RPMI8226 (cell line): ENCODE data around the gene ALDH3A1.

Source experiments
- DNase-seq: peaks from one replicate; pipeline ENCODE4 v3.0.0-alpha.2; 2015

Gene ALDH3A1

DNA sequence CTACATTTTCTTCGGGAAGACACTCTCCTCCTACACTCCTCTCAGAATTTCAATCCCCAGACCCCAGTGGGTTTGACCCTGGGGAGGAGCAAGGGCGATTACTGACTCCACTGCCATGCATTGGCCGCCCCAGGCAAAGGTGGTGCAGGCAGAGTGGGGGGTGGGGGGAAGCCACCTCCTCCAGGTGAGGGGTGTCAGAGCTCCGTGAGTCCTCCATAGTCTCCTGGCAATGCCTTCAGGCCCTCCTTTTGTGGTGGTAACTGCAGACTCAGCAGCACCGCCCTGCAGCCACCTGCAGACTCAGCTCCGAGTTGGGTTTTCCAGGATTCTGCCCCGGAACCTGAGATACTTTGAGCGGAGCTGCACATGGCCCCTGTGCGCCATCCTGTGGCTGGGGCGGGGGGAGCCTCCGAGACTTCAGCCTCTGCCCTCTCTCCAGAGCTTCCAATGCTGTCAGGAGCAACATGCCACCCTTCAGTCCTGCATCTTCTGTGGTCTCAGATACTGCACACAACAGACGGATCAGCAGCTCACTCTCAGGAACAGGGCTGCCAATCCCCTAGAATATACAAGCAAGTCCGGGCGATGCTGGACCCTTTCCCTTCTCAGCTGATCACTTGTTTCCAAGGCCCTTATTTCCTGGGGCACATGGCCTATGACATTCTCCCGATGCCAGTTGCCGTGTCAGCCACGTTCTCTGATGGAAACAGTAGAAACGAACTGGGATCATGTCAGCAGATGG is 29.3 kb downstream of the ALDH3A1 start:
- peak; percentile 75 for DNase-seq

DNA sequence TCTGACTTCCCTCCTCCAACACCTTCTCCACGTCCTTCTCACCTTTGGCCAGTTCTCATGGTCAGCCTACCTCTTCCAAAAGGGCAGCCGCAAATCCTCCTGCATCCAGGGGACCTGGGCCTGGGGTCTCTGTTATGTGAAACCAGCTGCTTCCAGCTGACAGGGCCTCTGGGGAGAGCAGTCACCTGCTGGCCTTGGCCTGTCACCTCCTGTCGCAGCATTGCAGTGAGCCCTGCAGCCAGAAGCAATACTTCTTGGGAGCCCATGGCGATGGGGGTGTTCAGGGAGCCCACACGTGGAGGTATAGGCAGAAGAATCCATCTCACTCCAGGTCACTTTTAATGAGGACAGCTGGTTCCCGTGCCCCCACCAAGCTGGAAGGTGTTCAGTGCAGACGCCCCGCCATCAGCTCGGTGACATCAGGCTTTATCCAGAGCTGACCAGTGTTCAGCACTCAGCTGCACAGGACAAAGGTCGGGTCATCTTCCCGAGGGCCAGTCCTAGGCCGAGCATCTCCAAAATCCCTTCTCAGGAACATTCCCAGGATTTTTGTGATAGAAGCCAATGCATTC is 30.0 kb downstream of the ALDH3A1 start:
- no peak for DNase-seq

DNA sequence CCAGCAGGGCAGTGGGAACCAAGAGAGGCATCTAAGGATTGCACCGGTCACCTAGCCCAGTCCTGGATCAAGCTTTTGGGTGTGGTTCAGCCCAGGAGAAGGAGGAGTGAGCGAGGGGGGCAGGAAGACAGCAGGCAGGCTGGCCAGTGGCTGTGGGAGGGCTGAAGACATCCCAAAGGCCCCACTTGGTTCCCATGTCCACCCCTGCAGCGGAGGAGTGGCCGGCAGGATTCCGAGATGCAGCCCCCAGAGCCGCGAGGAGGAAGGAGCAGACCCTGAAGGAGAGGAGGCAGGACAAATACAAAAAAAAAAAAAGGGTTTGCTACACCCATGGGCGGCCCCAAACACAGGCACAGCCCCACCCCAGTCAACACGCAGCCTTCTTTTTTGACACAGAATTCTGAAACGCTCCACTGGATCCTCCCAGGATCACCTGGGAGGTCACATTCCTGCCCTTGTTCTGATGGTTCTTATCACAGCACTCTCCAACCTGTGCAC is 30.6 kb downstream of the ALDH3A1 start:
- DNase-seq, result no peak

DNA sequence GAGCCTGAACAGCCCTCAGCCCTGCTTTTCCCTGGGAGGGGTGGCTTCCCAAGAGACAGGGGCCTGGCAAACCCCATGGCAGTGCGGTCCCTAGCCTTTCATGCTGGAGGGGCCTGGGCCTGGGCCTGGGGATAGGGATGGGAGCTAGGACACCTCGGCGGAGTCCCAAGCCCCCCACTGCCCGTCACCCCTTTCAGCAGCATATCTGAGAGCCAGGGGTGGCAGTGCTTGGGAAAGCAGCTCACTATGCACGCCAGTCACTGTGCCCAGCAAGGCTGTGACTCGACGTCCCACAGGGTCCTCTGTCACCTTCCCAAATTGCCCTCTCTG is 31.1 kb downstream of the ALDH3A1 start:
- DNase-seq, result no peak

DNA sequence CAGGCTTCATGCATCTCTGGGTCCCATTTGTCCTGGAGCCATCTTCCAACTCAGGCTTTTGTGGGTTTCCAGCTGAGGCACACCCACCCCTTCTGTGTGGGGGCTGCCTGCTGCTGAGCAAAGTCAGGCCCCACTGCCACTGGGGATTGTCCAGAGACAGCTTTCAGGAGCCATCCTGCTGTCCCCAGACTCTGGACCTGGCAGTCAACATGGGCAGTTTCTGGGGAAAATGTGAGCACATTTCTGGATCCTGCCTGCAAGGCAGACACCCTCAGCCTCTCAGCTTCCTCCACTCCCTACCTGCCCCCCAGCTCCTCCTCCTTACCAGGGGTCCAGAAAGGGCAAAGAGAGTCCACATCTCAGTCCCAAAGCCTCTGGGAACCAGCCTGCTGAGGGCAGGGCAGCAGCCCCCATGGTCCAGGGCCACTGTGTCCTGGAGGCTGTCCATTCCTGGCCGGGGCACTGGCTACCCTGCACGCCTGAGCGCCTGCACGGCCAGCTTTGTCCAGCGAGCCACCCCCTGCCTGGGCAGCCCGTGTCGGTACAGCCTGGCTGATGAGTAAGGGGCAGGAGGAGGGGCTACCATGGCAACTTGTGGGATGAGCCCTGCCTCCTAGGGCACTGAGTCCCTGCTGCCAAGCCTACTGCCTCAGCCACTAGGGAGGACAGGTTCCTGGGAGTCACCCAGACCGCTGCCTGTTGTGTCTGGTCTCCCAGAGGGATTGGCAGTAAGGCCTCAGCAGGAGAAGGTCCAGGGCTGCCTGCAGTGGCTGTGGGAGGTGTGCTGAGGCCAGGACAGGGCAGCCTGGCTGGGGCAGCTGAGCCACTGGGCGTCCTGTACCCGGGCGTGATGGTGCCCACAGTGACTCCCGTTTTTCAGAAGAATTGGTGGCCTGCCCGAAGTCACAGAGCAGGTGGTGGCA is 31.7 kb downstream of the ALDH3A1 start, which contains the start of gene SLC47A2:
Gene SLC47A2, minus strand, starts transcription at position 477 of the 923 bp plus-strand sequence. Its CDS starts 29 bp downstream, at position 448.
- DNase-seq, result no peak

DNA sequence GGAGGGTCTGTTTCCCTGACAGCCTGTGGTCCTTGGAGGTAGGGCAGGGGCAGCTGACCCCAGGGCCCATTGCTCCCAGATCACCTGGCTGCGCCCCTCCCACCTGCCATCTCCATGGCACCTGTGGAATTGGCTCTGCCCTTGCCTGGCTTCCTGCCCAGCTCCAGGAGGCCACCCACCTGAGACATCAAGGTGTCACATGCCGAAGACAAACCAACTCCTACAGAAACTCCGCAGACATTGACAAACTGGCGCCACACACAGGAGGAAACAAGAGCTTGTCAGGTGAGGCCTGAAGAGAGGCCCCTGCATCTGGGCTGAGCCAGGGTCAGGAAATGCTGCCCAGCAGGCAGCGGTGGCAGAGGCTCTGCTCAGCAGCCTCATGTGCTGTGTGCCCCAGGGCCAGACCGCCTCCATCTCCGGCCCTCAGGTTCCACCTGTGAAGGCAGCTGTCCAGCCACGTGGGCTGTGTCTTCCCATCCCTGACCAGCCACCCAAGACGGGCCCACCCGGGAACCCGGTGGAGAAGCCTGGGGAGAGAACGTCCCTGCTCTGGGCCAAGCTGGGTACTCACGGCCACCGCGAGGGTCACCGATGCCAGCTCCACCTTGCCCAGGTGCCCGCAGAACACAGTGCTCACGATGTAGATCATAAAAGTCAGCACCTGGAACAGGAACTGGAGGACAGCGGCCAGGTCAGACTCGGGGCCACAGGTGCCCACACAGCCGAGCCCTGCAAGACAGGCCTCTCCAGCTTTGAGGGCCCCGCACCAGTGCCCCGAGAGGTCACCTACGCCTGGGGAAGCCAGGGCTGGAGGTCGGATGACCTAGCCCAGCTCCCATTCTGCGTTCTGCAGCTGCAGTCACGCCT is 33.3 kb downstream of the ALDH3A1 start:
- DNase-seq, result peak; percentile 51

DNA sequence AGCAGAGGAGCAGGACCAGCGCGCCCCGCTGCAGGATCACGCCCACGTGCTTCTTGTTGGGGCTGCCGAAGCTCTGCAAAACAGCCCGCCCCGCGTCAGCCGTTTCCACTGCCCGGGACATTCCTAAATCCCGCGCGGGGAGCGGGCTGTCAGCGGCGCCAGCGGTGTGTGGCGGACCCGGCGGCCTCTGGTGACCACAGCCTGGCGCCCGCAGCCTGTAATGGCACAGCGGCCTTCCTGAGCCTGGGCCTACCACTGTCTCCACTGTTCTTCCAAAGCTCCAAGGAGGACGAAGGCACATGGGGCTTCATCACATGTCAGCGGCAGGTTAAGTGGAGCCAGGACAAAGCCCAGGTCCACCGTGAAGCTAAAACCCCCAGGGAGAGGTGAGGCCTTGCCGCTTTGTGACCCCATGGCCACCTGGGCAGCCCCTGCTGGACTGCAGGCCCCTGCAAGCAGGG is 34.2 kb downstream of the ALDH3A1 start:
- no peak for DNase-seq

DNA sequence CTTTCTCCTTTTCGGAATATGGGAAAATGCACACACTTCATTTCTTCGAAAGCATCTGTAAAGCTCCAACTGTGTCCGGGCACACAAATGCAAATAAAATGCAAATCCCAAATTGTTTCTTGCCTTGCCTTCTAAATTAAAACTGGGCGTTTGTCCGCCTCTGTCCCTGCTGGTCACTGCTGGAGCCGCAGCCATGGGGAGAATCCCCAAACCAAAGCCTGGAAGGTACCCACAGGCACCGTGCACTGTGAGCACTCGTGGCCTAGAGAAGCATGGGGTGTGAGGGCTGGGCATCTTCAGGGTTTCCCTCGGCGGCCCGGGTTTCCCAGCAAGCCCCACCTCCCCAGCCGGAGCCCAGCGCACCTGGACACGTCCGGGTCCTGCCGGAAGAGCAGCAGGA is 34.6 kb downstream of the ALDH3A1 start:
- DNase-seq, result no peak

DNA sequence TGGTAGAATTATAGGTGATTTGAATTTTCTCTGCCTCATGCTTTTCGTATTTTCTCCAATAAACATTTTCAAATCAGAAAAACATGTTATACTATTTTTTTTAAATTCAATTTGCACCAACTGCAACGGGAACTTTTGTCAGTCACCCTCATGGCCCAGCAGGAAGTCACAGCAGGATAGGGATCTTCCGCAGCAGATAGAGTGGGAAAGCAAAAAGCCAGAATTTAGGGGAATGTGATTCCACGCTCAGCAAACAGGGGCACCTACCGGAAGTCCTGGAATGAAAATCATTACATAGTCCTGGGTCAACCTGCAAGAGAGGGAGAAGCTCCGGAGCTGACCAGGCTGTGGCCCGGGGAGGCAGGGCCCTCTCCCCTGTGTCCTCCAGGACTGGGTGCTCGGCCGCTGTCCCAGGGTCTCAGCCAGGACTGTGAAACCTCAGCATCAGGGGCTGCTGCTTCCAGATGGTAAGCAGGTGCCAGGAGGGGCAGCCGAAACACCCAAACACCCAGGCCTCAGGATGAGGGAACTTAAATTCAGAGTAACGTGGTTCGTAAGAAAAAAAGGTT is 35.6 kb downstream of the ALDH3A1 start:
- no peak for DNase-seq

DNA sequence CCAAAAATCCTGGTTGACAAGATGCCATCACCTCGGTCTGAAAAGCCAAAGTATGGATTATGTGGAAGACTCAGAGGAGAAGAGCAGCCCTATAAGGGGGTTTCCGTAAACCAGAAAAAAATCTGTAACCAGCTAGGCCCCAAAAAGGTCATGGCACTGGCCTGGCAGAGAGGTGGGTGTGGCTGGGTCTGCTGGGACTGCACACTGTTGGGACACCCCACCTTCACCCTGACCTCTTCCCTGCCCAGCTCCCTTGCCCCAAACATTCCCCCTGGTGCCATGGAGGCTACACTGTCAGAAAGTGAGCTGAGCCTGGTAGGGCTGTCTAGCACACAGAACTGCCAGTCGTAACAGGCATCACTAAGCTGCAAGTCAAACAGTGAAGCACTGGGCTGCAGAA is 38.3 kb downstream of the ALDH3A1 start:
- DNase-seq, result no peak

DNA sequence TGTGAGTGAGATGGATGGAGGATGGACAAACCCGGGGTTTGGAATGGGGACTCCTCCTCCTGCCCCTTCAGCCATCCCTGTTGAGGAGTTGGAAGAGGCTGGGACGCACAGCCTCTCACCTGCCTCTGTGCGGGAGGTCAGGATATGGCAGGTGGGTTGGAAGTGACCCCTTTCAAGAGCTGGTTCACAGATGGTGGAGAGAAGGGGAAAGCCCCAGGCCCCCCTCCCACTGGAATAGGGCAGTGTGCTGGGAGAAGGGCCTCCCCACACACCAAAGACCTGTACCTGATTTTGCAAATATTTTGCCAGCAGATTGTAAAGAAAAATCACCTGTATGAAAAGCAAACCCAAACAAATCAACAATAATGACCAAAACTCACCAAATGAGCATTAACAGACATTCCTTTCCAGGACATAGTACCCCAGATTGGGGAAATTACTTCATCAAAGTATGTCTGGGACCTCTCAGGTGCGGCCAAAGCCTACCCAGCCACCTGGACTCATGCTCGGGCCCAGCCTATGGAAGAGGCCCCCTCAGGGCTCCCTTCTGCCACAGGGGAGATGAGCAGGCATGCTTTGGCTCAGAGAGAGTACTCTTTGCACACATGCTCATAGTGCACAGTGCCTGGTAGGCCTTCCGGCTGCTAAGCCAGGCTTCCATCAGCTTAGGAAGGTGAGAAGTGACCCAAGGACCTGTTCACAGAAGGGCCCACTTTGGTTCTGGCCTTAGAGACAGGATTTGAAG is 39.5 kb downstream of the ALDH3A1 start:
- no peak for DNase-seq

DNA sequence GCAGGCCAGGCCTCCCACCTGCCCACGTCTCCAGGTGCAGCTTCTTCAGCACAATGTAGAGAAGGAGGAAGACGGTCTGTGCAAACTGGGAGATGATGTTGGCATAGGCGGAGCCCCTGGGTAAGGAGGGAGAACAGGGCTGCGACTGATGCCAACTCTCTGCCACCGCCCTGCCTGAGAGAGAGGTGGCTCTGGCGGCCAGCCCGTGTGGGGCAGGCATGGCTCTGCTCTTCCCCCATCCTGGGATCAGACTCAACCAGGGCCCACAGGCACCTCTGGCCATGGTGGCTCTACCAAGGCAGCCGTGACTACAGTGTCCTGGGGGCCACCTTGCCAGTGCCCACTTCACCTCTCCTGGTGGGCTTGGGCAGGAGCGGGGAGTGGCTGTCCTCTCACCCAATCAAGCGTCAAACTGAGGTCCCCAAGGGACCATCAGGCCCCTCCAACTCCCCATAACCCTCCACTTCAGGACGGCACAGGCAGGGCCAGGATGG is 40.3 kb downstream of the ALDH3A1 start:
- DNase-seq, result no peak

DNA sequence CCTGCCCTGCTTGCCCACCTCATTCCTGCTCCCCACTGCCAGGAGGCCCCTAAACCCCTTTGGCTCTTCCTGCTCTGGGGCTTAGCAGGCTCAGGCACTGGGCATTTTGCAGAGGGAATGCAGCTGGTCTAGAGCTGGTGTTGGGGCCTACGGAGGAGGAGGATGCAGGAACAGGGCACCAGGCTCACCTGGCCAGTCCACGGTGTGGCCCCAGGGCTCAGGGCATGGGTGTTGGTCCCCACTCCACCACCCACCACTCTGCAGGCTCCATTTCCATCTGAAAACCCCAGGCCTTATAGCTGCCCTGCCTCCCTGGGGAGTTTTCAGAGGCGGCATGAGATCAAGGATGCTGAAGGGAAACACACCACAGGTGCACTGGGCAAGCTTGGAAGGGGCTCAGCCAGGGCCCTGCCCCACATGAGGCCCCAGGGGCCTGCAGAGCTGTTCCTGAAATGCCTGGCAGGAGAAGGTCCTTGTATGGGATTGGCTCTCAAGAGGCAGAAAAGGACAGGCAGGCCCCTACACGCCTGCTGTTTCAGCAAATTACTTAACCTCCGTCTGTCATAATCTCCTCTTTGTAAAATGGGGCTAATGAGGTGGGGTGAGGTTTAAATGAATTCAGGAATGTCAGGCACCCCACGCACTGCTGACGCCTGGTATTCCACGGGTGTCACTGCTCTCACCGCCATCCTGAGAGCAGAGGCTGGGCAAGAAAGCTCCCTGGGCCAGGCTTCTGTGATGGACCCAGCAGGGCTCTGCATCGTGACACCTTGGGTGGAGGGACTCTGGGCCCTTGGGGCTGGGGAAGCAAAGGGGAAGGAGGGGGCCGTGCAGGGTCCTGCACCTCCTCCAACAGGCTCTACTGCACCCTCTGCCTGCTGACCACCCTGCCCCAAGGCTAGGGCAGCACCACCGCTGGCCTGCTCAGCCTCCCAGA is 41.0 kb downstream of the ALDH3A1 start:
- no peak for DNase-seq

DNA sequence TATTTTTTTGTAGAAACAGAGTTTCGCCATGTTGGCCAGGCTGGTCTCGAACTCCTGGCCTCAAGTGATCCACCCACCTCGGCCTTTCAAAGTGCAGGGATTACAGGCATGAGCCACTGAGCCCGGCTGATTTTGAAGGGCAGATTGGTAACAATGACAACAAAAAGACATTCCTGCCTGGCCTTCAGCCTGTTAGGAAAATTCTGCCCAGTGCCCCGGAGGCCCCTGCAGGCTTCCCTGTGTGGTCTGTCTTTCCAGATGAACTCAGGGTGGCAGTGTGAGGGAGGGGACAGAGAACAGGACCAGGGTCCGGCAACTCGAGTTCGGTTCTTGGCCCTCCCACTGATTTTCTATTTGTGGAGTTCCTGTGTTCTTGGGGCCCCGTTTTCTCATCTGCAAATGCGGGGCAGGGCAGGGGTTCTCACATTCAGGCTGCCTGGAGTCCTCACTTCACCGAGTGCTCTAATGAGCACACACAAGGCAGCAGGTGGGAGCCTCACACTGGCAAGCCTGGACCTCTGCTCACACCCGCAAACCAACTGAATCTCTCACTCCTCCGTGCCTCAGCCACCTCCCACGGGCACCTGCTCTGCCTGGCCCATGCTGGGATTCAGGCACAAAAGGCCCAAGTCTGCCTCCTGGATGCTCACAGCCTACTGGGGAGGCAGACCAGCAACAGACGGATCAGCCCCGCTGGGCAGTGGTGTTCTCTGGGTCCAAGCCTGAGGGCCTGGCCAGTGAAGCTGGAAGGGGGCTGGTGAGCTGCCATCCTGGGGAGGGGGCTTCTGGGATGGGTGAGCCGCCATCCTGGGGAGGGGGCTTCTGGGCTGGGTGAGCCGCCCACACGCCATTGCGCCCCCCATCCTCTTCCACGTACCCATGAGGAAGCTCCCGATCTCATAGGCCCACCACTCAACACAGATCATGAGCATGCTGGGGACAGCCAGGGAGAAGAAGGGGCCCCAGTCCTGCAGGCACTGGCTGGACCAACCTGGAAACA is 42.0 kb downstream of the ALDH3A1 start:
- DNase-seq, result no peak

DNA sequence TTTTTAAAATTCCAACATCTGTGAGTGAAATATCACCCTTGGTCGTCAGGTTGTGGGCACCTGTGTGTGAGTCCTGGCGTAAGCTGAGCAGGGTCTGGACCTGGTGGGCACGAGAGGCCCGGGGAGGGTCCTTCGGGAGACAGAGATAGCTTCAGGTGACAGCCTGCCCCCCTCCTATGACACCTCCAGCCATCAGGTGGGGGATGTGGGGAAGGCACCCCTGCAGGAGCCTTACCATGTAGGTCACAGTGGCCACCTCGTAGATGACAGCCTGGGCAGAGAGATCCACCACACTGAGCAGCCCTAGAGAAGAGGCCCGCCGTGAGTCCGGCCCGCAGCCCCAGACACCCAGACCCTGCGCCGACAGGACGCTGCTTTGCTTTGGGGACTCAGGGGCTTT is 42.9 kb downstream of the ALDH3A1 start:
- DNase-seq, result no peak

DNA sequence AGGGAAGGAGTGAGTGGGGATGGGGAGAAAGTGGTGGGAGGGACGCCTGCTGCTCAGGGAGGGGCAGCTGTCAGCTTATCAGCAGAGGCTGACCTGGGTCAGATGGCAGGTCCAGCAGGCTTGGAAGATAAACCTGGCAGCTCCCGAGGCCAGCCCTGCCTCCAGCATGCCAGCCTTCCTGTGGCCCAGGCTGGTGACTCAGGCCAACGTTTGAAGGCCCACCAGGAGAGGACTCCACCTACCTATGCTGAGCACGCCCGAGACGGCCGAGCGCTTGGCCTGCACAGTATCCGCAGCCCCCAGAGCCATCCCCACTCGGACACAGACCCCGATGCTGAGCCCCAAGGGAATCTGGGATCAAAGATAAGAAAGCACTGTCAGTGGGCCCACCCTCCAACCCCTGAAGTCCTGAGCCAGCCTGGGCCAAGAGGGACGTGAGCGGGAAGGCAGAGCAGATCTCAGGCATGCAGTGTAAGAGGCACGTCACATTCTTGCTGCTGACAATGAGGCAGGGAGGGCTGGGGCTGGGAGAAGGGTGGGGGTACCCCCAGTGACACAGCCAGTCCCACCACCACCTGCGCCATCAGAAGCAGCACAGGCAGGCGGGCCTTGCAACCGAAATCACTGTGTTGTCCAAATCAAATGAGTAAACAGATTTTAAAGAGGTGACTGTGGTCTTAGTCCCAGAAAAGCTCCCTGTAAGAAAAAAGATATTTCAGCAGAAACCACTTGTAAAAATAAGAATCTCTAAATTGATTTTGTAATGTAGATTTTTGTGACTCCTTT is 44.1 kb downstream of the ALDH3A1 start:
- DNase-seq, result no peak

DNA sequence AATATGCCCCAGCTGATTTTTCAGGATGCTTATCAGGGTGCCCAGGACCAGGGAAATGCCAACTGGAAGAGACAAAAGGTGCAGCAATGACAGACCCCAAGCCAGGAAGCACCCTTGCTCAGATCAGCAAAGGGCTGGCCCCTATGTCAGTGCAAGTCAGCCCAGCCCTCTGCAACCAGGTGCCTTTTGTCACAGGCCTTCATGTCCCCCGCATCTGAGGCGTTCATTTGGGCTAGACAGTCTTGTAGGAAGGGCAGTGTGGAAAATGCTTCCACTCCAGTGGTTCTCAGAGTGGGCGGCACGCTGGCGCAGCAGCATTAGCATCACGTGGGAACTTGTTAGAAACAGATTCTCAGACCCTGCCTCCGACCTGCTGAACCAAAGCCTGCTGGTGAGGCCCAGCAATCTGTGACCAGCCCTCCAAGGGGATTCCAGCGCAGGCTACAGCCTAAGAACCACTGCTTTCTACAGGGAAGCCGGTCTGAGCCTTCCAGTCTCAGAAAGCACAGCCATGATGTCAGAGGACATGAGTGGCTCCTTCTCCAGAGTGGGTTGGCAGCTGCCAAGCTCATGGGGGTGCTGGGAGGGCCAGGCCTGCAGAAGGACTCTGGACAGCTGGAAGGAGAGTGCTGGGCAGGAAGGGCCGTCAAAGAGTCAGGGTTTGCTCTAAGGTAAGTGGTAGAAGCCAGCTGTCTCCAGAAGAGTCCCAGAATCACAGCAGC is 44.8 kb downstream of the ALDH3A1 start:
- DNase-seq, result no peak
